WTC11 (cell line): ENCODE data around the gene SOX8.

Experiments
- ATF1 ChIP-seq: sonication (generic); formaldehyde crosslinking; IDR thresholded peaks from 2 replicates; pipeline ENCODE4 v1.8.1; 2023; ENCODE audit warnings: mild to moderate bottlenecking, moderate library complexity, missing genetic modification reagents
- ETV6 ChIP-seq: sonication (generic); formaldehyde crosslinking; IDR thresholded peaks from 2 replicates; pipeline ENCODE4 v1.8.1; 2022; ENCODE audit warnings: mild to moderate bottlenecking, missing genetic modification reagents
- JUN ChIP-seq: sonication (generic); formaldehyde crosslinking; IDR thresholded peaks from 2 replicates; pipeline ENCODE4 v1.8.0; 2023; ENCODE audit warnings: mild to moderate bottlenecking, missing genetic modification reagents
- TF ChIP-seq, protein P1 (sequence below): sonication (generic); formaldehyde crosslinking; IDR thresholded peaks from 2 replicates; pipeline ENCODE4 v1.8.0; 2022; ENCODE audit warnings: mild to moderate bottlenecking, missing genetic modification reagents
- TF ChIP-seq, protein P2 (sequence below): fragments of 200-600 bp; IDR thresholded peaks from 2 replicates; pipeline ENCODE4 v1.8.0; 2022; ENCODE audit warnings: antibody characterized with exemption
- TF ChIP-seq, protein P3 (sequence below): sonication (generic); formaldehyde crosslinking; IDR thresholded peaks from 2 replicates; pipeline ENCODE4 v1.8.0; 2023; ENCODE audit warnings: mild to moderate bottlenecking, missing genetic modification reagents
- TF ChIP-seq, protein P4 (sequence below): sonication (generic); formaldehyde crosslinking; IDR thresholded peaks from 2 replicates; pipeline ENCODE4 v1.8.1; 2023; ENCODE audit warnings: mild to moderate bottlenecking, missing genetic modification reagents, moderate library complexity
- TF ChIP-seq, protein P5 (sequence below): fragments of 250-450 bp; sonication (Bioruptor Pico); IDR thresholded peaks from 2 replicates; pipeline ENCODE4 v2.1.2; 2022; ENCODE audit warnings: mild to moderate bottlenecking, moderate library complexity

DNA sequence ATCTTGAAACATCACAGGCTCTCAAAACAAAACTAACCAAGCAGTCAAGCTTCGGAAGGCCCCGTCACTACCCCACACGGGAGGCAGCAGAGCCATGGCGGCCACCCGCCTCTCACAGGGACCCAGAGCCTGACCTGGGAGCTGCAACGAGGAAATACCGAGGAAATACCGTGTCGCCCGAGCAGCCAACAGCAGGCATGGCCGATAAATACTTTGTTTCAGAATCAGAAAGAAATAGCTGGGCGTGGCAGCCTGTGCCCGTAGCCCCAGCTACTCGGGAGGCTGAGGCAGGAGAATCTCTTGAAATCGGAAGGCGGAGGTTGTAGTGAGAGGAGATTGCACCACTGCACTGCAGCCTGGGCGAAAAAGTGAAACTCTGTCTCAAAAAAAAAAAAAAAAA lies 17.7 kb upstream of the SOX8 start:
- TF ChIP-seq, protein P1, sequence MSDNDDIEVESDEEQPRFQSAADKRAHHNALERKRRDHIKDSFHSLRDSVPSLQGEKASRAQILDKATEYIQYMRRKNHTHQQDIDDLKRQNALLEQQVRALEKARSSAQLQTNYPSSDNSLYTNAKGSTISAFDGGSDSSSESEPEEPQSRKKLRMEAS (CRISPR knock-in tag), result no peak
- no peak for TF ChIP-seq ETV6 (CRISPR knock-in tag)
- TF ChIP-seq, protein P2, sequence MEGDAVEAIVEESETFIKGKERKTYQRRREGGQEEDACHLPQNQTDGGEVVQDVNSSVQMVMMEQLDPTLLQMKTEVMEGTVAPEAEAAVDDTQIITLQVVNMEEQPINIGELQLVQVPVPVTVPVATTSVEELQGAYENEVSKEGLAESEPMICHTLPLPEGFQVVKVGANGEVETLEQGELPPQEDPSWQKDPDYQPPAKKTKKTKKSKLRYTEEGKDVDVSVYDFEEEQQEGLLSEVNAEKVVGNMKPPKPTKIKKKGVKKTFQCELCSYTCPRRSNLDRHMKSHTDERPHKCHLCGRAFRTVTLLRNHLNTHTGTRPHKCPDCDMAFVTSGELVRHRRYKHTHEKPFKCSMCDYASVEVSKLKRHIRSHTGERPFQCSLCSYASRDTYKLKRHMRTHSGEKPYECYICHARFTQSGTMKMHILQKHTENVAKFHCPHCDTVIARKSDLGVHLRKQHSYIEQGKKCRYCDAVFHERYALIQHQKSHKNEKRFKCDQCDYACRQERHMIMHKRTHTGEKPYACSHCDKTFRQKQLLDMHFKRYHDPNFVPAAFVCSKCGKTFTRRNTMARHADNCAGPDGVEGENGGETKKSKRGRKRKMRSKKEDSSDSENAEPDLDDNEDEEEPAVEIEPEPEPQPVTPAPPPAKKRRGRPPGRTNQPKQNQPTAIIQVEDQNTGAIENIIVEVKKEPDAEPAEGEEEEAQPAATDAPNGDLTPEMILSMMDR, result no peak
- TF ChIP-seq, protein P3, sequence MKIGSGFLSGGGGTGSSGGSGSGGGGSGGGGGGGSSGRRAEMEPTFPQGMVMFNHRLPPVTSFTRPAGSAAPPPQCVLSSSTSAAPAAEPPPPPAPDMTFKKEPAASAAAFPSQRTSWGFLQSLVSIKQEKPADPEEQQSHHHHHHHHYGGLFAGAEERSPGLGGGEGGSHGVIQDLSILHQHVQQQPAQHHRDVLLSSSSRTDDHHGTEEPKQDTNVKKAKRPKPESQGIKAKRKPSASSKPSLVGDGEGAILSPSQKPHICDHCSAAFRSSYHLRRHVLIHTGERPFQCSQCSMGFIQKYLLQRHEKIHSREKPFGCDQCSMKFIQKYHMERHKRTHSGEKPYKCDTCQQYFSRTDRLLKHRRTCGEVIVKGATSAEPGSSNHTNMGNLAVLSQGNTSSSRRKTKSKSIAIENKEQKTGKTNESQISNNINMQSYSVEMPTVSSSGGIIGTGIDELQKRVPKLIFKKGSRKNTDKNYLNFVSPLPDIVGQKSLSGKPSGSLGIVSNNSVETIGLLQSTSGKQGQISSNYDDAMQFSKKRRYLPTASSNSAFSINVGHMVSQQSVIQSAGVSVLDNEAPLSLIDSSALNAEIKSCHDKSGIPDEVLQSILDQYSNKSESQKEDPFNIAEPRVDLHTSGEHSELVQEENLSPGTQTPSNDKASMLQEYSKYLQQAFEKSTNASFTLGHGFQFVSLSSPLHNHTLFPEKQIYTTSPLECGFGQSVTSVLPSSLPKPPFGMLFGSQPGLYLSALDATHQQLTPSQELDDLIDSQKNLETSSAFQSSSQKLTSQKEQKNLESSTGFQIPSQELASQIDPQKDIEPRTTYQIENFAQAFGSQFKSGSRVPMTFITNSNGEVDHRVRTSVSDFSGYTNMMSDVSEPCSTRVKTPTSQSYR (CRISPR knock-in tag), result no peak
- TF ChIP-seq, protein P4, sequence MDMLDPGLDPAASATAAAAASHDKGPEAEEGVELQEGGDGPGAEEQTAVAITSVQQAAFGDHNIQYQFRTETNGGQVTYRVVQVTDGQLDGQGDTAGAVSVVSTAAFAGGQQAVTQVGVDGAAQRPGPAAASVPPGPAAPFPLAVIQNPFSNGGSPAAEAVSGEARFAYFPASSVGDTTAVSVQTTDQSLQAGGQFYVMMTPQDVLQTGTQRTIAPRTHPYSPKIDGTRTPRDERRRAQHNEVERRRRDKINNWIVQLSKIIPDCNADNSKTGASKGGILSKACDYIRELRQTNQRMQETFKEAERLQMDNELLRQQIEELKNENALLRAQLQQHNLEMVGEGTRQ (CRISPR knock-in tag), result no peak
- TF ChIP-seq, protein P5, sequence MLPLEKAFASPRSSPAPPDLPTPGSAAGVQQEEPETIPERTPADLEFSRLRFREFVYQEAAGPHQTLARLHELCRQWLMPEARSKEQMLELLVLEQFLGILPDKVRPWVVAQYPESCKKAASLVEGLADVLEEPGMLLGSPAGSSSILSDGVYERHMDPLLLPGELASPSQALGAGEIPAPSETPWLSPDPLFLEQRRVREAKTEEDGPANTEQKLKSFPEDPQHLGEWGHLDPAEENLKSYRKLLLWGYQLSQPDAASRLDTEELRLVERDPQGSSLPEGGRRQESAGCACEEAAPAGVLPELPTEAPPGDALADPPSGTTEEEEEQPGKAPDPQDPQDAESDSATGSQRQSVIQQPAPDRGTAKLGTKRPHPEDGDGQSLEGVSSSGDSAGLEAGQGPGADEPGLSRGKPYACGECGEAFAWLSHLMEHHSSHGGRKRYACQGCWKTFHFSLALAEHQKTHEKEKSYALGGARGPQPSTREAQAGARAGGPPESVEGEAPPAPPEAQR, result no peak
- no peak for TF ChIP-seq JUN (CRISPR knock-in tag)
- TF ChIP-seq ATF1 (CRISPR knock-in tag), result no peak
